Kidney capillary endothelial cell (primary cell): ENCODE data around the gene SLC6A3.

Source experiments
- DNase-seq: peaks from one replicate; pipeline ENCODE4 v3.0.0-alpha.2; 2018; ENCODE audit warnings: low spot score

SLC6A3 gene

GRCh38 chr5:1420211-1421195 lies 24.7 kb downstream of the SLC6A3 start:
- no peak for DNase-seq

- DNase-seq = no peak
Observed at GRCh38 chr5:1419476-1420210, 25.6 kb downstream of the SLC6A3 start.

DNA sequence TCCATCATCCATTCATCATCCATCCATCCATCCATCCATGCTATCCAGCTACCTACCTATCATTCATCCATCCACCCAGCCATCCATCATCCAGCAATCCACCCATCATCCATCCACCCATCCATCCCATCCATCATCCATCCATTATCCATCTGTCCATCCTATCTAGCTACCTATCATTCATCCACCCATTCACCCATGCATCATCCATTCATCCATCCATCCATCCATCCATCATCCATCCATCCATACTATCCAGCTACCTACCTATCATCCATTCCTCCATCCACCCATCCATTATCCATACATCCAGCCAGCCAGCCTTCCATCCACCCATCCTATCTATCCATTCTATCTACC lies 26.3 kb downstream of the SLC6A3 start:
- no peak for DNase-seq

- DNase-seq = no peak
Observed at GRCh38 chr5:1418238-1418920, 26.9 kb downstream of the SLC6A3 start.

DNA sequence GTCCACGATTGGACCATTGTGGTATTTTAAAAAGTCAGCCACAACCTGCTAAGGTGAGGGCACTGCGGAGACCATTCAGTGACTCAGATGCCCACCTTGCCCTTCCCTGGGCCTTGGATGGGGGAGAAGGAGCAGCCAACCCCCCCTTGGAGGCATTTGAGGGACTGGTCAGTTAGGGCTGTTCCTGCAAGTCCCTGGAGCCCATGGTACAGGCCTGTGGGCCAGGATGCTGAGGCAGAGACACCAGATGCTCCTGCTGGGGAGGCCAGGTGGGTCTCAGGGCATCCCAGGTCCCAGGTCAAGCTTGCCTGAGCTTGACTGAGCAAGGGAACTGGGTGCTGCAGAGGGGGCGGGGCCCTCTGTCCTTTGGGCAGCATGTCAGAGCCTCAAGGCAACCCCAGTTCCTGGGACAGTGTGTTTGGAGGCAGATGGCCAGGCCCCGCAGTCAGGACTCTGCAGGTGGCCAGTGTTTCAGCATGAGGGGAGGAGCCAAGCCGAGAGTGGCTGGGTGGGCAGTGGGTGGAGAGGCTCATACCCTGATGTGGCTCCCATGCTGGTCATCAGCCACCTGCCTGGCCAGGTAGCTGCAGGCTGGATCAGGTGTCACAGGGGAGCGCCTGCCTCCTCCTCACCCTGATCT lies 27.5 kb downstream of the SLC6A3 start:
- no peak for DNase-seq

GRCh38 chr5:1416856-1417469 lies 28.3 kb downstream of the SLC6A3 start:
- DNase-seq = no peak

DNA sequence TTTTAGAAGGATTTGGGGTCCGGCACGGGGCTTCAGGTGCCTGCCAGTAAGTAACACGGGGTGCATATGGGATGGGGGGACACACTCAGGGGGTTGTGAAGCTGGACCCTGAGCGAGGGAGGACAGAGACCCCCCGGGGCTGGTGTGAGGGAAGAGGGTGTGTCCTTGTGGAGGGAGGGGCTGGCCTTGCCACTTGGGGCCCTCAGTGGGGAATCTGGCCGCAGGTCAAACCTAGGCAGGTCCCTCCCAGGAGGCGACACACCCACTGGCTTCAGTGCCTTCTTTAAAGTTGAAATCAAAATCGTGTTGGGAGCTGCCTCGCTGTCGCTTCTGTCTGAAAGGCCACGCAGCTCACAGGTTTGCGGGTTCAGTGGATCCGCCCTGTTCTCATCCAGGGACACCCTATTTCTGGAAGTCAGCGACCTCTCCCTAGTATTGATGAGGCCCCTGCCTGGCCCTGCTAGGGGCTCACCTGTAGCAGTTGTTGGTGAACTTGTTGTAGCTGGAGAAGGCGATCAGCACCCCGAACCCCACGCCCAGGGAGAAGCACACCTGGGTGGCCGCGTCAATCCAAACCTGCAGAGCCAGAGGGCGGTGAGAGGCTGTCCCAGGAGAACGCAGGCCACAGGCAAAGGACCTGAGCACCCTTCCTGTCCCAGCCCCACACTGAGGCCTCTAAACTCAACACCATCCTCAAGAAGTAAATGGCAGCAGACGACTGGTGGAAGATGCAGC lies 29.4 kb downstream of the SLC6A3 start:
- DNase-seq = no peak

GRCh38 chr5:1415059-1415425 lies 30.2 kb downstream of the SLC6A3 start:
- DNase-seq = no peak

- DNase-seq = no peak
Observed at GRCh38 chr5:1414311-1415058, 30.8 kb downstream of the SLC6A3 start.

- no peak for DNase-seq
Observed at GRCh38 chr5:1413611-1414241, 31.5 kb downstream of the SLC6A3 start.

DNA sequence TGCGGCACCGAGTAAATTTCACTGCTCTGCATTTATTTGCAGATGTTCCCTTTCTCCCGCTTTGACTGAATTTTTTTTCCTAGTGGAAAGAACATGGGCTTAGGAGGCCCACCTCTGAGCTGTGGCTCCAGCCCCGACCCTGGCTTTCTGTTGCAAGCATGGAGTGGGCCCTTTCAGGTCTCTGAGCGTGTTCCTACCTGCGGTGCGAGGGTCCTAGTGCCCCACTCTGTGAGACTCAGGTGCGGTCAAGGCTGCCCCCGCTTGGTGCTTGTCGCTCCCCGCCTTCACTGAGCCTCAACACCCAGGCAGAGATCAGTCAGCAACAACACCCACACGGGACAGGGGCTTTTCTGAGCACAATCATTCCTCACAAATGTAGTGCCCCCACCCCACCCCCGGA lies 32.0 kb downstream of the SLC6A3 start:
- DNase-seq = no peak

GRCh38 chr5:1412621-1413020 lies 32.6 kb downstream of the SLC6A3 start:
- no peak for DNase-seq

DNA sequence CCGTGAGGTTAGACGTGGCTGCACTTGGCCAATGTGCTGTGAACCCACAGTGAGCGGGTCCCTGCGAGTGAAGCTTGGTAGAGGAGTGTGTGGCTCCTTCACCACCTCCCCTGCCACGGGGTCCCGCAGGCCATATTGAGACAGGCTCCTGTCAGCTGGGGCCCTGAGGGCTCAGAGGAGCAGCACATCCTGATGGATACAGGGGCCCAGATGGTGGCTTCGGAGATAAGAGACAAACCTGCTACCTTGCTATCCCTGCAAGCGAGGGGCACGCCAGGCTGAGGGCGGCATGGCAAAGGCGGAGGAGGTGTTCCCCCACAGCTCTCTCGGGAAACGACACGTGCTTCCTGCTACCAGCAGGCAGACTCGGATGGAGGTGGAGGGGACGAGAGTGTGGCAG lies 33.1 kb downstream of the SLC6A3 start:
- DNase-seq = no peak

DNA sequence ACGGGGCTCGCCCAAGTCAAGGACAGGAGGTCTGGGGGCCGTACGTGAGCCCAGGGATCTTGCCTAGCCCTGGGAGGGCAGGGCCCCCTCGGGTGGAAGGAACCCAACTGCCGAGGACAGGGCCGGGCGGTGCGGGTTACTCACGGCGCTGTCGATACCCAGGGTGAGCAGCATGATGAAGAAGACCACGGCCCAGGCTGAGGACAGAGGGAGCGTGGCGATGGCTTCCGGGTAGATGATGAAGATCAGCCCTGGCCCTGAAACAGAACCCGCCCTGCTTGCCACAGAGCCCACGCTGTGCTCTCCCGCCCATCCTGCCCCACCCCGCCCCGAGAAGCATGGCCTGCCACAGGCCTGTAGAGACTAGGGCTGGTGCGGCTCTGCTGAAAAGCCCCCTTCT lies 34.1 kb downstream of the SLC6A3 start:
- no peak for DNase-seq

DNA sequence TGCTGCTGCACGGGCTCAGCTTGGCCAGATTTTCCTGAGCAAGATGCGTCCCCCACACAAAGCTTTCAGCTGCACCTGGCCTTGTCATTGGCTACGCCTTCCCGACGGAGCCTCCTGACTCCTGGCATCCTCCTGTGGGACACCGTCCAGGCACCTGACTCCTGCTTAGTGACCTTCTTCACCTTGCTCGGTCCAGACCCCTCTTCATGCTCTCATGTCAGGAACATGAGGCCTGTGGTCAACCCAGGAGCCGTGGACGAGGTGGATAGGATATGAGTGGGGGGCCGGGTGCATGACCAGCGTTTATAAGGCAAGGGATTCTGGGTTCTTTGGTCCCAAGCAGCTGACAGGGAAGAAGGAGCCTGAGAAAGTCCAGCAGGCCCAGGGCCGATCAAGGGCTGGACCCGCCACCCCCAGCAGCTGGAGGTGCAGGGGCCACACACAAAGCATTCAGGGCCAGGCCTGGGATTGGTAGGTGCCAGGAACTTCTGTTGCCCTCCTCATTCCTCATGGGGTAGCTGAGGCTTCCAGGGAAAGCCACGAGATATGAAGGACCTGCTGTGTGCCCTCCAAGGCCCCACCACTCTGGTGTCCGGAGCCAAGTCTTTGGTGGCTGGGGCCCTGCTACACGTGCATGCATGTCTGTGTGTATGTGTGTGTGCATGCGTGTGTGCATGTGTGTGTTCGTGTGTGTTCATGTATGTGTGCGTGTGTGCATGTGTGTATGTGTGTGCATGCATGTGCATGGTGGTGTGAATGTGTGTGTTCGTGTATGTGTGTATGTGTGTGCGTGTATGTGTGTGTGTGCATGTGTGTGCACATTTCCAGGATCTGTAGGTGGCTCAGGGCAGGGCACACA lies 34.9 kb downstream of the SLC6A3 start:
- DNase-seq = no peak

DNA sequence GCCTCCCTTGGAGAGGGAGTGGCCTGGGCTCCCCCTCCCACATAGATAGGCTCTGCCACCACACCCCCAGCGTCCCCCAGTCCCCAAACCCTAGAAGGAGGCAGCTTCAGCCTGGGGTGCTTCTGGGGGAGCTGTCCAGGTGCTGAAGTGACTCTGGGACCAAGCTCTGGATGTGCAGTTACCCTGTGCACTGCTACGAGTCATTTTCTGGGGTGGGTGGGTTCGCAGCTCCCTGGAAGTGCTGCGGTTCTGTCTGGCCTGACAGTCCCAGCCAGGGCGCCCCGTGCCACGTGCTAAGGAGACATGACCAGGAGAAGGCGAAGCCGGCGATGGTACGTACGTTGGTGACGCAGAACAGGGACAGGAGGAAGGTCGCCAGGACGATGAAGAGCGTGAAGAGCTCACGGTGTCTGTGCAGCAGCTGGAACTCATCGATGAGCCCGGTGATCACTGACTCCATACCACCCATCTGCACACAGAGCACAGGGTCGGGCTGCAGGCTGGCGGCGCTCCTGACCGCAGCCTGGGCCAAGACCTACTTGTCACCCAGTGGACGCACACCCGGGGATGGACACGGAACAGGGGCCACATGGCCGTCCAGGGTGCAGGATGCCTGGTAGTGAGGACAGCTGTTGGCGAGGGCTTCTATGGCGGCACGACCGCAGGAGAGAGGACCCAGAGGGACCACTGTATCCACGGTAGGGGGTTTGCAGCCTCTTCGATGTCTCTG lies 35.7 kb downstream of the SLC6A3 start:
- DNase-seq = no peak

DNA sequence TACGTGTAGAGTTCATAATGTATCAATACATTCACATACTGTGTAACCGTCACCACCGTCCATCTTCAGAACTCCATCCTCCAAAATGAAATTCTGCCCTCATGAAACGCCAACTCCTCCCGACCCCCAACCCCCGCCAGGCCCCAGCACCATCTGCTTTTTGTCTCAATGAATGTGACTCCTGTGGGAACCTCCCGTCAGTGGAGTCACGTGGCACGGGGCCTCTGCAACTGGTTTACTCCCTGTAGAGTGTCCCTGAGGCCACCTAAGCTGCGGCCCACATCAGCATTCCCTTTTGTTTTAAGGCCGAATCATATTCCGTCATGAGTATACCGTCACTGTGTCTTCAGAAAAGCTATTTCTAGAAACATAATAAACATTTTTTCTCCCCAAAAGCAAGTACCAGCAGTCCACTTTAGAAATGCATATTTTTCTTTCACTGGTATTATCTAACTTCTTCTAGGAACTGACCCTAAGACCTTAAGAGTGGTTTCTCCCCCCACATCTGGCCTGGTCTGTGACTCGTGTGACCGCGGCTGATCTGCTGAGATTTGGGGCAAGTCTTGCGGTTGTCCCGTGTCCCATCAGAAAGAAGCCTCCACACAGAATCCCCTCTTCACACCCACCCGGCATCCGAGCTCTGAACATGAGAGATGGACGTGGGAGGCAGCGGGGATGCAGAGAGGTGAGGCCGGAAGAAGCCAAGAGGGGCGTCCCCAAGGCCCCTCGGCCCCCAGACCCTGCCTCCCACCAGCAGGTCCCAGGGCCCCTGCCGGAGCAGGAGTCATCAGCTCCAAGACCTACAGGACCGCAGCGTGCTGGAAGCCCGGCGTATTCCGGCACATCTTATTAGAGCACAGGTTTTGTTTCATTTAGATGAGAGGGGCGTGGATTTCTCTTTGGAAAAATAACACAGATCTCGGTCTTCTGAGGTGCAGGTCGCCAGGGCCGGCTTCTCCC lies 38.3 kb downstream of the SLC6A3 start:
- no peak for DNase-seq
